ENCODE results near the gene FARP2. TPM values are rescaled to one million over a fixed set of nuclear protein-coding genes. Genes with fewer than 3 reads are reported as not detected.
A peak's percentile ranks its signal among the peaks of the same experiment; 100 is the strongest.
"Not testable (repeated sequence)": the region's sequence is repeated elsewhere in the genome, so short reads cannot be mapped to it uniquely, and the experiment has no call there.

The FARP2 gene
- total RNA-seq, 1 experiment from 2014 or later: 24.0 TPM

- DNase-seq (ENCODE audit: low read depth); in situ Hi-C loops (cut with HindIII; ENCODE audit: low pct_unique_long_range_greater_than_20kb, low sequenced_read_pairs): not testable (repeated sequence)
These were observed 170.0 kb downstream of the FARP2 start for GRCh38 chr2:241525818-241526780.

GRCh38 chr2:241530571-241530970, 174.5 kb downstream of the FARP2 start:
- in situ Hi-C loops (cut with HindIII; ENCODE audit: low pct_unique_long_range_greater_than_20kb, low sequenced_read_pairs): no loop called here
- DNase-seq (ENCODE audit: low read depth): no peak

DNA sequence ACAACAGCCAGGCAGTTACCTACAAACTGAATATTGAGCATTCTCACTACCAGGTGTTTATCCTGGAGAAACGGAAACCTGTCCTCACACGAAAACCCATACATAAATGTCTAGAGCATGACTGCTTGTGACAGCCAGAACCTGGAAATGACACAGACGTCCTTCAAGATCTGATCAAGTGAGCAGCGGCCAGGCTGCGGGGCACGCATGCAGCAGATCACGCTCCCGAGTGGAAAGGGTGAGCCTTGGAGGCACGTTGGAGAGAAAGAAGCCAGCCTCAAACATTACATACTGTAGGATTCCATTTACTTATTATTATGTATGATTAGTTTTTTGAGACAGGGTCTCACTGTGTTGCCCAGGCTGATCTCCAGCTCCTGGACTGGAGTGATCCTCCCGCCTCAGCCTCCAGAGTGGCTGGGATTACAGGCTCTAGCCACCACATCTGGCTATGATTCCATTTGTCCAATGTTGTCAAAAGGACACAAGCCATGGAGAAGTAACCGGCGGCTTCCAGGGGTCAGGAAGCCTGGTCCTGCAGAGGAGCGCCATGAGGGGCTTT, 175.2 kb downstream of the FARP2 start:
- no peak for DNase-seq (ENCODE audit: low read depth)
- in situ Hi-C loops (cut with HindIII; ENCODE audit: low pct_unique_long_range_greater_than_20kb, low sequenced_read_pairs): no loop called here

DNA sequence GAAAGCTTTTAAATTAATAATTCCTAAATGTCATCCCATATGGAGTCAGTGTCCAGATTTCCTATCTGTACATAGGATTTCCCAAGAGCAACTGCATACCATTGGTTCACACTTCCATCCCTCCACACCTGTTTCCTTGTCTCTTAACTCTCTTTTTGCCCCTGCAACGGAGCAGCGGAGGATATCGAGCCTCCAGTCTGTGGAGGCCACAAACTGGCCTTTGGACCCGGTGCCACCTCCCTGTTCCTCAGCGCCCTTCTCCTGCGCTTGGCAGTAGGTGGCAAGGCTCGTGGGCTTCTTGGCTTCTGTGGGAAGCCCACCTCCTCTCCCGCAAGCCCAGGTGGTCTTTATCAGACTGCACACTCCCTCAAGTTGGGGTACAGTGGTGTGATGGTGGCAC, 176.1 kb downstream of the FARP2 start:
- in situ Hi-C loops (cut with HindIII; ENCODE audit: low pct_unique_long_range_greater_than_20kb, low sequenced_read_pairs): no loop called here
- no peak for DNase-seq (ENCODE audit: low read depth)

DNA sequence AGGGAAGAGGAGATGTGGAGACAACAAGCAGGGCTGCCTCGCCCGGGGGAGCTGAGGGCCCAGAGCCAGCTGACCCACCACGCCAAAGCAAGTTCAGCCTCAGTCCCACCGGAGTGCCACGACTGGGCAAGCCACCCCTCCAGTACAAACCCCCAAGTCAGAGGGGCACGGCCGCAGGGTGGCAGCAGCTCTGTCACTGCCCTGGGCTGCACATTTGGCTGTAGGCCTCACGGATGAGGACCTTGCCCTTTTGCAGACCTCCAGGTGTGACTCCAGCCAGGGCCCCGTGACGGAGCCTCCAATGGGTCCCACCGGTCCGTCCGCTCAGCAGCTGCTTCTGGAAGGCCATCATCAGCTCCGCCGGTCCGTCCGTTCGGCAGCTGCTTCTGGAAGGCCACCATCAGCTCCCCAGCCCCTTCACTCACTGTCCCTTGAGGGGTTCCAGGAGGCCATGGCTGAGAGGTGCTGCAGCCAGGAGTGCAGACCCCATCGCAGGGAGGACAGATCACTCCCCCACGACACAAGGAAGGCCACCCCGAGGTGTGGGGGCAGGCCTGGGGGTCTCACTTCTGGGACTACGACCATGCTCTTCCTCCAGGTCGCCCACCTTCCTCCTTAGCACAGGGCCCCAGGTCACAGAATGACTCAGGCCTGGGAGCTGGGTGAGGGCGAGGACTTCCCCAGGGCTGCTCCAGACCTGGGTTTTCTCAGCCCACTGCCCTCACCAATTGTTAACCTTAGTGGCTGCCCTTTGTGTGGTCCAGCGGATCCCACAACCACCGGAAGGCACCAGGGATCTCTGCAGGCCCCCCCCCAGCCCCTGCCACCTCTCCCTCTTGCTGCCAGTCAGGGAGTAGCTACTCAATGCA, 176.9 kb downstream of the FARP2 start:
- no peak for DNase-seq (ENCODE audit: low read depth)
- in situ Hi-C loops (cut with HindIII; ENCODE audit: low pct_unique_long_range_greater_than_20kb, low sequenced_read_pairs): no loop called here

DNA sequence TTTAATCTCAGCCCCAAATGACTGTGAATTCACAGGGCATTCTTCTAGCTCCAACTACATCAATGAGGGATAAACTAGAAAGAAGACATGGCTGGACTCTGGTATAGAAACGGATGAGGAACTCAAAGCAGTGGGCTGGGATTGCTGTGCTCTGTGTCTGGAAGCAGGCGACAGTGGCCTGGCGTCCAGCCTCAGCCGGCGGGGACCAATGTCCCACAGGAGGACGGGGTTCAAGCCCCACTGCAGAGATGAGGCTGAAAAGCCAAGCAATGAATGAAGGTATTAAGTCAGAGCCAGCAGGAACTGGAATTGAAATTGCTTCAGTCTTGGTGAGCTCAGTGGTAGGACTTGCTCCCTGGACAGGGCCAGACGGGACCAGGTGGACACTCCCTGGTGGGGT, 178.2 kb downstream of the FARP2 start:
- in situ Hi-C loops (cut with HindIII; ENCODE audit: low pct_unique_long_range_greater_than_20kb, low sequenced_read_pairs): no loop called here
- DNase-seq (ENCODE audit: low read depth): no peak

- no peak for DNase-seq (ENCODE audit: low read depth)
- in situ Hi-C loops (cut with HindIII; ENCODE audit: low pct_unique_long_range_greater_than_20kb, low sequenced_read_pairs): no loop called here
These were observed 178.8 kb downstream of the FARP2 start for GRCh38 chr2:241534701-241535375.

GRCh38 chr2:241535871-241536655, 180.0 kb downstream of the FARP2 start:
- DNase-seq (ENCODE audit: low read depth): no peak
- in situ Hi-C loops (cut with HindIII; ENCODE audit: low pct_unique_long_range_greater_than_20kb, low sequenced_read_pairs): no loop called here

- no peak for DNase-seq (ENCODE audit: low read depth)
- in situ Hi-C loops (cut with HindIII; ENCODE audit: low pct_unique_long_range_greater_than_20kb, low sequenced_read_pairs): no loop called here
These were observed 182.9 kb downstream of the FARP2 start for GRCh38 chr2:241538838-241539615.

- in situ Hi-C loops (cut with HindIII; ENCODE audit: low pct_unique_long_range_greater_than_20kb, low sequenced_read_pairs): no loop called here
- no peak for DNase-seq (ENCODE audit: low read depth)
These were observed 183.7 kb downstream of the FARP2 start for GRCh38 chr2:241539616-241540374.

DNA sequence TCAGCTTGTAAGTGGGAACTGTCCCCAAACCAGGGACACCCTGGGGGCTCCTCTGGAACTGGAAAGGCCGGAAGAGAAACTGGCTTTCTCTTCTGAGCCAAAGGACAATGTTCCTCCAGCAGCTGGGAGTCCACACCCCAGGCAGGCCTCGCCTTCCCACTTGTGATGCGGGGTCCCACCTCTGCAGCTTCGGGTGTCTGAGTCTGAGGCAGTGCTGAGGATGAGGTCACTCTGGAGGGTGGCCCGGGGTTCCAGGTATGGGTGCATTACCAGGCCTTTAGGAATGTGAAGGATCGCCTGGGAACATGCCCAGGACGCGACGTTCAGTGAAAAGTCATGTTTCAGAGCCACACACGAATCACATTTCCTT, 184.3 kb downstream of the FARP2 start:
- in situ Hi-C loops (cut with HindIII; ENCODE audit: low pct_unique_long_range_greater_than_20kb, low sequenced_read_pairs): no loop called here
- DNase-seq (ENCODE audit: low read depth): no peak

DNA sequence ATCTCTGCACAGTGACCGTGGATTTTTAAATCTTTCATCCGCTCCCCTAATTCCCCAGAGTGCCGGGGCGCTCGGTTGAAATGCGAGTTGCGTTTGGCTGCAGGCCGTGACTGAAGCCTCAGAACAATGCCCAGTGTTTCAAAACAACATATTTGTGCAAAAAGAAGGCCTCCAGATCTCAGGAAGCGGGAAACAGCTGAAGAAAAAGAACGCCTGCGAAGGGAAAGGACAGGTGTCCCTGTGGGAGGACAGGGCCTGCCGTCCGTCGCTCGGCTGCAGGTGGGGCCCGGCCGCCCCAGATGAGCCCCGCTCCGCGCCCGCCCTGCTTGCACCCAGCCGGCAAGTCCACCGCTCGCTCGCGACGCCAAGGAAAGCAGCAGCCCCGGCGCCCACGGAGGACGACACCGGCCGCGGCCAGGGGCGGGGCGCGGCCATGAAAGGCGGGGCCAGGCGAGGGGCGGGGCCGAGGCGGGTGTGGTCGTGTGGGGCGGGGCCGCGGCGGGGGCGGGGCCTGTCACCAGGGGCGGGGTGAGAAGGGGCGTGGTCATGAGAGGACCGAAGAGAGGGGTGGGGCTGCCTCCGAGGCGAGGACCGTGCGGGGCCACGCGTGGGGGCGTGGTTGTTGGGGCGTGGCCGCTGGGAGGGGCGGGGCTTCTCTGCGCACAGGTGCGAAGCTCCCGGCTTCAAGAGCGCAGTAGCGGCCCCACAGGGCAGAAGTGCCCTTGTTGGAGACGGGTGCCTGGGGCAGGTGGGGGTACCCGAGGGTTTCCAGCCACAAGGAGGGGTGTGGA, 184.9 kb downstream of the FARP2 start:
- in situ Hi-C loops (cut with HindIII; ENCODE audit: low pct_unique_long_range_greater_than_20kb, low sequenced_read_pairs): no loop called here

DNA sequence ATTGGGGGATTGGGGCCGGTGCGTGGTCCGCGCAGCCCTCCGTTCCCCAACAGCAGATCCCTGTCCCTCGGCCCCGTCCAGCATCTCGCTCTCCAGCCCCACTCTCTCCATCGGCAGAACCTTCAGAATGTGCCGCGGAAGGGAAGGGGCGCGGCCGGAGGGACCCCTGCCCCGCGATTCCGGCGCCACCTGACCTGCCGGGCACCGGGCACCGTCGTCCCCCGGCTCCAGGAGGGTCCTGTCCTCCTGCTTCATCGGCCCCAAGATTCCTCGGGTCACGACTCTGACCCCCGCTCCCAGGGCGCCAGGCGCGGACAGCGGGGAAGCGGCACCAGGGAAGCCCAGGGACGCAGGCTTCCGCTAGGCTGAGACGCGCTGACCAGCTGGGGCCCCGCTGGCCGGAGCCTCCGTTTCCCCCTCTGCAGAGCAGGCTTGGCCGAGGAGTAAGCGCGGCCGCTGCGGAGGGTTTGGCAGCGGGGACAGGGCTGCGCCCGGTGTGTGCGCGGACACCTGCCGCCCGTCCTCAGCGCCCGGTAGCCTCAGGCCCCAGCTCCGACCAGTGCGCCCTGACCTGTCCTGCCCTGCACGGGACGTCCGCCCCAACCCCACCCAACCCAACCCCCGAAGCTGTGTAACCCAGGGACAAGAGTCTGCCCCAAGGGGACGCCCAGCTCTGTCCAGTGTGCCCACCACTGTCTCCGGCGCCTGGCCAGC, 185.6 kb downstream of the FARP2 start:
- in situ Hi-C loops (cut with HindIII; ENCODE audit: low pct_unique_long_range_greater_than_20kb, low sequenced_read_pairs): no loop called here
- DNase-seq (ENCODE audit: low read depth): no peak

More for the DNA sequence above, 184.9 kb downstream of the FARP2 start:
- DNase-seq (ENCODE audit: low read depth): peak; percentile 39

DNA sequence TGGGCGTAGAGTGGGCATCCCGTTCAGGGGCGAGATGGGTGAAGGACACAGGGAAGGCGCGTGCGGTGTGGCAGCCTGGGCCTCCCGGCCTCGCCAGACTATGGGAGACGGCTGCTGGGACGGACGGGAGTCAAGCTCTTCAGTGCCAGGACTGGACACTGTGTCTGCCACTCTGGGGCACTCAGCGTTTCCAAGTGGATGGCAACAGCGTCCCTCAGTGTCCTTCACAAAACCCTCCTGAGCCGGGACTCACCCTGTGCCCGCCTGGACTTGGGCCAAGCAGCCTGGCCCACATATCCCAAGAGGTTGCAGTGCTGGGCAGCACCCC, 186.2 kb downstream of the FARP2 start:
- no peak for DNase-seq (ENCODE audit: low read depth)
- in situ Hi-C loops (cut with HindIII; ENCODE audit: low pct_unique_long_range_greater_than_20kb, low sequenced_read_pairs): no loop called here
